HG03103 (cell line): Measurements from ENCODE around the gene FBXO47.
"Not testable (repeated sequence)": the region's sequence is repeated elsewhere in the genome, so short reads cannot be mapped to it uniquely, and the experiment has no call there.

Source experiments
- ATAC-seq: cut with Tn5 transposase; IDR thresholded peaks from one replicate; pipeline ENCODE4 v1.9.1; 2021; ENCODE audit warnings: low read depth; ENCODE audit not compliant: unreplicated experiment

FBXO47 gene

DNA sequence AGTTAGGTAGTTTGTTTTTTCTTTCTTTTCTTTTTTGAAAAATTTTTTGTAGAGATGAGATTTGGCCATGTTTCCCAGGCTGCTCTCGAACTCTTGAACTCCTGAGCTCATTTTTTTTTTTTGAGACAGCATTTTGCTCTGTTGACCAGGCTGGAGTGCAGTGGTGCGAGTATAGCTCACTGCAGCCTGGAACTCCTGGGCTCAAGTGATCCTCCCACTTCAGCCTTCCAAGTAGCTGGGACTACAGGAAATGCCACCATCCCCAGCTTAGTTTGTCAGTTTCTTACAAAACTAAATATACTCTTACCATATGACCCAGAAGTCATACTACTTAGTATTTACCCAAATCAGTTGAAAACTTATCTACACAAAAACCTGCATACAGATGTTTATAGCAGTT is 14.4 kb upstream of the FBXO47 start:
- ATAC-seq = no peak

DNA sequence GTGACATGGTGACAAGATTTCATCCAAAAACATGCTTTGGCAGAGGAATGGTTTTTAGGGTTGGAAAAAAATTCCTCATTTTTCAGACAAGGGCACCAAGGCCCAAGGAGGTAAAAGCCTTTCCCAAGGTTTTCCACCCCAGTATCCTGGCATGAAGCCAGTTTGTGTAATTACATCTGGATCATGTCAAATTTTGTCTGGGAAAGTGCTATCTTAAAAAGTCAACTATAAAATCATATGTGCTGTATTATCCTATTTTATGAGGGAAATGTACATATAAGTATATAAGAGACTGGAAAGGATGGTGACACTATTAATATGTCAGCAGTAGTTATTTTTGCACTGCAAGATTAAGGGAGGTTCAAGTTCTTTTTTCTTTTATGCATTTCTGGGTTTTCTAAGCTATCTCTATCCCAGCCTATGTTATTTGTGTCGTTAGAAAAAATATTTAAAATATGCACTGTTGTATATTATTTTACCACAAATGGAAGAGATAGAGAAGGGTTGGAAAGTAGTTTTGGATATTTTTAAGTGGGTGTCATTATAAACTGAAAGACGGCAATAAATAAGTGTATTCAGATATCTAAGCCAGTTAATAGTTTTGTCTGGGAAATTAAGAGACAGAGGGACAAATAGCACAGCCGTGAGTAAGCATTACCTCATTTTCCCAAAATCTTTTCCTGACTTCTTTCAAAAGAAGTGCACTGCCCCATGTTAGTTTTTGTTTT is 13.5 kb upstream of the FBXO47 start:
- ATAC-seq = no peak

DNA sequence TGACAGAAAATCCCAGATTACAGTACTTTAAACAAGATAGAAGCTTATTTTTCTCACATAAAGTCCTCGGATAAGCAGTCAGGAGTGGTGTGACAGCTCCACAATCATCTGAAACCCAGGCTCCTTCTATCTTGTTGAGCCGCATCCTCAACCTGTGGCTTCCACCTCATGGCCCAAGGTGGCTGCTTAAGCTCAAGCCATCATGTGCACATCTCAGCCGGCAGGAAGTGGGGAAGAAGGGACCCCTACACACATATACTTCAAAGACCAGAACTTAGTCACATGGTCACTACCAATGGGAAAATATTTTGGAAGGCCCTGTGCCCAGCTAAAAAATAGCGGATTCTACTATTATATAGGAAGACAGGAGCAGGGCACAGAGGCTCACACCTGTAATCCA is 11.0 kb upstream of the FBXO47 start:
- ATAC-seq = no peak

- ATAC-seq = not testable (repeated sequence)
Measured at GRCh38 chr17:38976187-38976551, 9.0 kb upstream of the FBXO47 start.

DNA sequence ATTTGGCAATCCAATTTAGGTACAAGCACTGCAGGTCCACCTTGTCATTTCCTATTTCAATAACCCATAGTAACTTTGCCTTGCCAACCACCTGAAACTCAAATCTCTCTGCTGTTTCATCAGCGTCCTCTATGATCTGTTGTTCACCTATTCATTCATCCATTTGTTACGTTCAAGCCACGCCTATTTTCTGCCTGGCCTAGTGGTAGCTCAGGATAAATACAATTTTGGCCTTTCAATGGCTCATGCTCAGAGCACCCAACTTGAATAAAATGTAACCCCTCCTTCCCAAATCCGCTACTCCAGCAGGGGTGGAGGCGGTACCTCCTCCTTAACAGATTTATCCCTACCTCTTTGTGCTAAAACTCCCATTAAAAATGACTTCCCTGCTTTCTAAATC is 3.6 kb upstream of the FBXO47 start:
- no peak for ATAC-seq

DNA sequence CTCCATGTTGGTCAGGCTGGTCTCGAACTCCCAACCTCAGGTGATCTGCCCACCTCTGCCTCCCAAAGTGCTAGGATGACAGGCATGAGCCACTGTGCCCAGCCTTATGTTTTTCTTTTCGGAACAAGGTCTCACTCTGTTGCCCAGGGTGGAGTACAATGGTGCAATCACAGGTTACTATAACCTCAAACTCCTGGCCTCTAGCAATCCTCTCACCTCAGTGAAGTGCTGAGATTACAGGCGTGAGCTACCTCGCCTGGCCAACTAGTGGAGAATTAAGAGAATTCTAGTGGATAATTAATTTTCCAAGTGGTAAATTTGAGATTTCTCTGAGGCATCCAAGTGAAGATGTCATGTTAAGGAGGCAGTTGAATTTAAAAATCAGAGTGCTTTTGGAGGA is 2.9 kb upstream of the FBXO47 start:
- ATAC-seq = no peak

GRCh38 chr17:38969281-38969680 is 2.1 kb upstream of the FBXO47 start:
- ATAC-seq = no peak

DNA sequence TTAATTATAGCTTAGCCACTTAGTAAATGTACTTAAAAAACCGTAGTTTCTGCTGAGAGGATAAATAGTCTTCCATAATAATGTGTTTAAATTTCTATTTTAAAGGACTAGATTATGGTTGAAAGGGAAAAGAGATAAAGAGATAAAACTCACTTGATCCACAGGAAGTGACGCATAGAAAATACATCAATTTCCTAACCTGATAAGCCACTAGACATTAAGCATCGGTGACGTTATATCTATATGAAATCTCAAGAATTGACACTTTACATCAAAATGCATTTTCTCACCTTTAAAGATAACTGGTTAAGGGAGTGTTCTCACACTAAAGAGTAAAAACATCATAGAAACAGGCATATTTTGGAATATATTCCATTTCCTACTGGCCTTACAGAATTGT is 5.8 kb downstream of the FBXO47 start:
- ATAC-seq = no peak

GRCh38 chr17:38960402-38960801 is 6.8 kb downstream of the FBXO47 start:
- no peak for ATAC-seq

GRCh38 chr17:38959508-38959907 is 7.7 kb downstream of the FBXO47 start:
- no peak for ATAC-seq

DNA sequence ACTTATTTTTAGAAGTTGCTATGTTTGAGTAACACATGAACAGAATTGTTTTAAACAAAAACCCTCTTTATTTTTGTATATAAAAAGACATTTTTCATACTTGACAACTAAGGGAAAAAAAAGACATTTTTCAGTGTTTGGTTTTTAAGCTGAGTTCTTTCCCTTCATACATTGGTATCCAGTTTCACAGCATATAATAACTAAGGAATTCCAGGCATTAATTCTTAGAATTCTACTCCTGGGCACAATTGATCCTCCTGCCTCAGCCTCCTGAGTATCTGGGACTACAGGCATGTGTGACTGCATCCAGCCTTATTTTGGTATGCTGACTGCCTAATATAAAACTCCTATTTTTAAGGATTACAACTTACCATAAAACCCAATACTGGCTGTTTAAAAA is 8.4 kb downstream of the FBXO47 start:
- no peak for ATAC-seq

DNA sequence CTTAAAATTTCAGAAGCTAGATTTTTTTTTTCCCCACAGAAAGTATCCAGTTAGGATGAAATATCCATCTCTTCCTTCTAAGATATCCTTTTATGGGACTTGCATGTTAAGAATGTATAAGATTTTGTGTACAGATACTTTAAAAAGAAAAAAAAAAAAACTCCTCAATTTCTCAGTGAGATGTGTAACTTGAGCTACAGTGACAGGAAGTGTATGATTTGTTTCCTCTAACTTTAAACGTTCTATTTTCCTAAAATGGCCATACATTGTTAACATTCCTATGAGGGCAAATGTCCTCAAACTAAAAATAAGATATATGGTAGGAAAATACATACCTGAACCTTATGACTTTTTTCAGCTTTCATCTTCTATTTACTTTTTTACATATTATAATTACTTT is 8.9 kb downstream of the FBXO47 start:
- no peak for ATAC-seq

- not testable (repeated sequence) for ATAC-seq
Measured at GRCh38 chr17:38953800-38954199, 13.4 kb downstream of the FBXO47 start.

DNA sequence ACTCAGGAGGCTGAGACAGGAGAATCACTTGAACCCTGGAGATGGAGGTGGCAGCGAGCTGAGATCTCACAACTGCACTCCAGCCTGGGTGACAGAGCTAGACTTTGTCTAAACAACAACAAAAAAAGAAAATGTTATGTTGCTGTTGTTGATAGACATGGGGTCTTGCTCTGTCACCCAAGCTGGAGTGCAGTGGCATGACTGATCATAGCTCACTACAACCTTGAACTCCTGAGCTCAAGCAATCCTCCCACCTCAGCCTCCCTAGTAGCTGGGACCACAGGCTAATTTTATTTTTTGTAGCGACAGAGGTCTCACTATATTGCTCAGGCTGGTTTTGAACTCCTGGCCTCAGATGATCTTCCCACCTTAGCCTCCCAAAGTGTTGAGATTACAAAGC is 20.0 kb downstream of the FBXO47 start:
- no peak for ATAC-seq

- no peak for ATAC-seq
Measured at GRCh38 chr17:38943607-38944006, 23.6 kb downstream of the FBXO47 start.

DNA sequence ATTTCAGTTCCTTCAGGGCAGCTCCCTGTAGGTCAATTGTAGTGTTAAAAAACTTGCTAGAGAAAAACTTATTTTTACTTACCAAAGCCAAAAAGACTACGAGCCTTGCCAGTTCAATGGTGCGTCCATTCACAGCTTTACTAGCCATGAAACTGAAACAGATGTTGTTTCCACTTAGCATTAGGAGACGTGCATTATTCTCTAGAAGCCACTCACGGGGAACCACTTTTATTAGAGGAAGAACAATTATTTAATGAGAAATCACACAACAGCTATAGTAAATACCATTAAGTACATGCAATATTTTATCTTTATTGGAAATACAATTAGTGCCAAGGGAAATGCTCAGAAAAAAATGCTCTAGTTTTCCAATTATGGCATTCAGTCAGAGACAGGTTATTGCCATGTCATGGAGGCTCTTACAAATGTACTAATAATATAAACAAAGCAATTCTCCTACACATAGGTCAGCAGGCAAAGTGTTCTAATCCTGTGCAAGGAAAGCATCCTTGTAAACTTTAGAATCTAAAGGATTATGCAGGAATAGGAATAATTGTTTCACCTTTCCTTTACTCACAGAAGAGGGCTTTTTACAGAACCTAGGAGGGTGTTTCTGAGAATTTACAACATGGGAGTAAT is 24.4 kb downstream of the FBXO47 start:
- no peak for ATAC-seq

- ATAC-seq = no peak
Measured at GRCh38 chr17:38940404-38940803, 26.8 kb downstream of the FBXO47 start.

GRCh38 chr17:38939987-38940386 is 27.2 kb downstream of the FBXO47 start:
- ATAC-seq = no peak

- not testable (repeated sequence) for ATAC-seq
Measured at GRCh38 chr17:38933962-38934361, 33.2 kb downstream of the FBXO47 start.

DNA sequence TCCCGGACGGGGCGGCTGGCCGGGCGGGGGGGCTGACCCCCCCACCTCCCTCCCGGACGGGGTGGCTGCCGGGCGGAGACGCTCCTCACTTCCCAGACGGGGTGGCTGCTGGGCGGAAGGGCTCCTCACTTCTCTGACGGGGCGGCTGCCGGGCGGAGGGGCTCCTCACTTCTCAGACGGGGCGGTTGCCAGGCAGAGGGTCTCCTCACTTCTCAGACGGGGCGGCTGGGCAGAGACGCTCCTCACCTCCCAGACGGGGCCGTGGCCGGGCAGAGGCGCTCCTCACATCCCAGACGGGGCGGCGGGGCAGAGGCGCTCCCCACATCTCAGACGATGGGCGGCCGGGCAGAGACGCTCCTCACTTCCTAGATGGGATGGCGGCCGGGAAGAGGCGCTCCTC is 36.4 kb downstream of the FBXO47 start:
- not testable (repeated sequence) for ATAC-seq

- ATAC-seq = no peak
Measured at GRCh38 chr17:38926293-38927070, 40.7 kb downstream of the FBXO47 start.
